GM23338 (cell line): Measurements from ENCODE around the gene CDC14A.

ENCODE experiments used
- CTCF ChIP-seq, 2 experiments: fragments of 200-600 bp in 1 of 2; sonication (generic) in 1 of 2; conservative IDR thresholded peaks; 2 replicates each; pipeline versions ENCODE4 v1.5.1 to v1.6.1; 2016 to 2017; ENCODE audit warnings: antibody characterized with exemption in 2 of 2, low read depth in 2 of 2, mild to moderate bottlenecking in 2 of 2, moderate library complexity in 1 of 2
- EZH2 ChIP-seq: fragments of 200-600 bp; sonication (generic); IDR thresholded peaks from one replicate; pipeline ENCODE4 v1.8.0; 2017; ENCODE audit warnings: antibody characterized with exemption, mild to moderate bottlenecking, low read depth; ENCODE audit not compliant: unreplicated experiment
- POLR2AphosphoS5 ChIP-seq: IDR thresholded peaks from 2 replicates; pipeline ENCODE4 v1.6.1; 2016; ENCODE audit warnings: antibody characterized with exemption, low read depth
- REST ChIP-seq: IDR thresholded peaks from one replicate; pipeline ENCODE4 v1.6.1; 2018; ENCODE audit warnings: antibody characterized with exemption; ENCODE audit not compliant: unreplicated experiment
- STAT1 ChIP-seq: IDR thresholded peaks from one replicate; pipeline ENCODE4 v1.6.1; 2016; ENCODE audit warnings: antibody characterized with exemption; ENCODE audit not compliant: unreplicated experiment
- ZNF331 ChIP-seq: fragments of 250-450 bp; sonication (Bioruptor Pico); IDR thresholded peaks from 2 replicates; pipeline ENCODE4 v1.5.0; 2020; ENCODE audit warnings: low read depth, mild to moderate bottlenecking, moderate library complexity
- ZNF462 ChIP-seq: fragments of 250-450 bp; sonication (Bioruptor Pico); IDR thresholded peaks from 2 replicates; pipeline ENCODE4 v1.5.0; 2020; ENCODE audit warnings: mild to moderate bottlenecking, moderate library complexity
- TF ChIP-seq, protein P1 (sequence below): IDR thresholded peaks from 2 replicates; pipeline ENCODE4 v1.6.1; 2016; ENCODE audit warnings: antibody characterized with exemption

- TF ChIP-seq EZH2 (no peak), CTCF (conservative IDR thresholded peaks at IDR 0.05; ENCODE audit: low read depth in 2 of 2) (no peak), REST (no peak), ZNF331 (CRISPR knock-in tag) (no peak), POLR2AphosphoS5 (no peak), STAT1 (no peak), ZNF462 (CRISPR knock-in tag) (no peak)
- TF ChIP-seq, protein P1, sequence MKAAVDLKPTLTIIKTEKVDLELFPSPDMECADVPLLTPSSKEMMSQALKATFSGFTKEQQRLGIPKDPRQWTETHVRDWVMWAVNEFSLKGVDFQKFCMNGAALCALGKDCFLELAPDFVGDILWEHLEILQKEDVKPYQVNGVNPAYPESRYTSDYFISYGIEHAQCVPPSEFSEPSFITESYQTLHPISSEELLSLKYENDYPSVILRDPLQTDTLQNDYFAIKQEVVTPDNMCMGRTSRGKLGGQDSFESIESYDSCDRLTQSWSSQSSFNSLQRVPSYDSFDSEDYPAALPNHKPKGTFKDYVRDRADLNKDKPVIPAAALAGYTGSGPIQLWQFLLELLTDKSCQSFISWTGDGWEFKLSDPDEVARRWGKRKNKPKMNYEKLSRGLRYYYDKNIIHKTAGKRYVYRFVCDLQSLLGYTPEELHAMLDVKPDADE = no peak
Measured at GRCh38 chr1:100499194-100499811, 147.0 kb downstream of the CDC14A start.
